Right hindlimb (tissue), 1 donor: ENCODE data around the gene ATG14.
A peak's percentile ranks its signal among the peaks of the same experiment; 100 is the strongest.
"Not testable (repeated sequence)": the region's sequence is repeated elsewhere in the genome, so short reads cannot be mapped to it uniquely, and the experiment has no call there.

ENCODE experiments used
- DNase-seq: peaks from one replicate; pipeline ENCODE4 v3.0.0-alpha.2; 2018

Gene ATG14, protein sequence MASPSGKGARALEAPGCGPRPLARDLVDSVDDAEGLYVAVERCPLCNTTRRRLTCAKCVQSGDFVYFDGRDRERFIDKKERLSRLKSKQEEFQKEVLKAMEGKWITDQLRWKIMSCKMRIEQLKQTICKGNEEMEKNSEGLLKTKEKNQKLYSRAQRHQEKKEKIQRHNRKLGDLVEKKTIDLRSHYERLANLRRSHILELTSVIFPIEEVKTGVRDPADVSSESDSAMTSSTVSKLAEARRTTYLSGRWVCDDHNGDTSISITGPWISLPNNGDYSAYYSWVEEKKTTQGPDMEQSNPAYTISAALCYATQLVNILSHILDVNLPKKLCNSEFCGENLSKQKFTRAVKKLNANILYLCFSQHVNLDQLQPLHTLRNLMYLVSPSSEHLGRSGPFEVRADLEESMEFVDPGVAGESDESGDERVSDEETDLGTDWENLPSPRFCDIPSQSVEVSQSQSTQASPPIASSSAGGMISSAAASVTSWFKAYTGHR

GRCh38 chr14:55411426-55412389 lies at the start of gene ATG14:
ATG14 (minus strand) TSS chr14:55411830; CDS start chr14:55411822, 8 bp downstream.
- peak; percentile 94 for DNase-seq

DNA sequence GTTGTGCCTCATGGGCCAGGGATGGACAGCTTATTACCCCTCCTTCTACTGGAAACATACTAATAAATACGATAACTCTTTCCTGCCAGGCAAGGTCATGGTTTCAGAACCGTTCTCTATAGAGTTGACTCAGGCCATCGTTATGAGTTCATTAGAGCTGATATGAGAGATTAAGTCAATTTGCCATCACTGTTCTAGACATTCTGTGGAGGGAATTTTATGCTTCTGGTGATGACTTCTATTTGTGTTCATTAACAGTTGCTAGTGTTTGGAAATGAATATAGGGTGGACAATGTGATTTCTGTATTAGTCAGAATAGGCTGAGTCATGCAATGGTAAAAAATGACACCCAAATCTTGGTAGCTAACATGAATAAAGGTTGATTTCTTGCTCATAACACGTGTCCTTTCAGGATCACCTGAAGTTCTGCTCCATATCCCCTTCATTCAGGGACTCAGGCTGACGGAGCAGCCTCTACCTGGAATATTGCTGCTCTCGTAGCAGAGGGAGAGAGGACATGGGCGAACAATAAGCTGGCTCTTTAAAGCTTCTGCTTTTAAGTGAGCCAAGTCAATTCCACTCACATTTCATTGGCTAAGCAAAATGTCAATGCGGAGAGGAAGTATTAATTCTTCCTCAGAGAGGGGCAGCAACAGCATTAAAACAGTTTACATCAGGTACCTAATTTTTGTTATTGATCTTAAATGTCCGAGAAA lies 47.3 kb upstream of the ATG14 start:
- DNase-seq: no peak

DNA sequence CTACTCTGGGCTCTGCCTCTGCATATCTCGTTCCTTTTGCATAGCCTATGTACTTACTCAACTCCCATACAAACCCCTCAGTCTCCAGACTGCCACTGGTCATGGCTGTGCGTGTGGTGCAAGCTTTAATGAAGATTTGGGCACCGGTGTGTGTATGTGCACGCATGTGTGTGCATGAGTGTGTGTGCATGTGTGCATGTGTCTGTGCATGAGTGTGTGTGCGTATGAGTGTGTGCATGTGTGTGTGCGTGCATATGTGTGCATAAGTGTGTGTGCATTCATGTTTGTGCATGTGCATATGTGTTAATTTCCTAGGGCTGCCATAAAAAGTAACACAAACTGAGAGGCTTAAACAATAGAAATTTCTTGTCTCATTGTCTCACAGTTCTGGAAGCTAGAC lies 45.9 kb upstream of the ATG14 start:
- DNase-seq: no peak

DNA sequence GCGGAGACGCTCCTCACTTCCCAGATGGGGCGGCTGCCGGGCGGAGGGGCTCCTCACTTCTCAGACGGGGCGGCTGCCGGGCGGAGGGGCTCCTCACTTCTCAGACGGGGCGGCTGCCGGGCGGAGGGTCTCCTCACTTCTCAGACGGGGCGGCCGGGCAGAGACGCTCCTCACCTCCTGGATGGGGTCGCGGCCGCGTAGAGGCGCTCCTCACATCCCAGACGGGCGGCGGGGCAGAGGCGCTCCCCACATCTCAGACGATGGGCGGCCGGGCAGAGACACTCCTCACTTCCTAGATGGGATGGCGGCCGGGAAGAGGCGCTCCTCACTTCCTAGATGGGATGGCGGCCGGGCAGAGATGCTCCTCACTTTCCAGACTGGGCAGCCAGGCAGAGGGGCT lies 44.8 kb upstream of the ATG14 start:
- not testable (repeated sequence) for DNase-seq

DNA sequence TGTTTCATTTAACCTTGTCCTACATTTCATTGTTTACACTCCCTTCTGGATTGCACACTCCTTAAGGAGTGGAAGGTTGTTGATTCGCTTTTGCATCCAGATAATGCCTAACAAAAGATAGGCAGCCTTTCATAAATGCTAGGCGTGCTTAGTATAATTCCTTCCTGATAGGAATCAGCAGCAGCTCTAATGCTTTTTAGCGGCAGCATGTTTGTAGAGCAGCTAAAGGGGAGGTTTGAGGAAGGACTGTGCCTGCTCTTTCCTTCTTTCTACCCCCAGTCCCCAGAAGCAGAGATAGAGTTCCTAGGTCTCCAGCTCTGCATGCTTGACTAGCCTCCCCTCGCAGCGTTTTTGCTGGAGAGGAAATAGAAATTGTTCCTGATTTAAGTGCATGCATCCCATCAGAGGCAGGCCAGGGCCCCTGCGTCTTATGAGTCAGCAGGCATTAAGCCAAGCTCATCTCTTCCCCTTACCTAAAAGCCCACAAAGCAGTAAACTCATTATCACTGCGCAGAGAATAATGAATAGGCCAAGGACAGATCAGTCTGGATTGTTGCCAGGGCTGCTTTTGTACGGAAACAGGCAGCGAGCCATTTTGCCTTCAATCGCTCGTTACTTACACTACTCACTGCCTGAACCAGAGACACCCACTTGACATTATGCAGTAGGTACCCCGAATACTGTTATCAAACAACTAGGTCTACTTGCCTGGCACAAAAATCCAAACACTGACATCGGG lies 42.8 kb upstream of the ATG14 start:
- DNase-seq: peak; percentile 49

DNA sequence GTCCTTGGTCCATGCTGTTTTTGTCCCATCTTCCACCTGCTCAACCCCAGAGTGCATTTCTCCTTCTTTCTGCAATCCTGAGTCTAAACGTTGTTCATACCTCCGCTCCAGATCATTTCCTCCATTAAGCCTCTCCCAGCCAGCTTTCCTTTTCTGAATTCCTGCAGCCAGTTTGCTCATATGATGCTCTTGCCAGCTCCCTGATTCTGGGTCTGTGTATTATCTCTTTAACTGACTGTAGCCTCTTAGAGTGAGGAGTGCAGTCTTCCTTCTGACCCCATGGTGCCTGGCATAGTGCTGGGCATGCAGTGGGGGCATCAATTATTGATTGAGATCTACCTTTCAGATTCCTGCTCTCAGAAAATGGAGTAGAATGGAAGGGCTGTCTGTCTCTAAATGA lies 40.3 kb upstream of the ATG14 start:
- no peak for DNase-seq

- no peak for DNase-seq
These were observed 39.8 kb upstream of the ATG14 start for GRCh38 chr14:55451398-55451797.

DNA sequence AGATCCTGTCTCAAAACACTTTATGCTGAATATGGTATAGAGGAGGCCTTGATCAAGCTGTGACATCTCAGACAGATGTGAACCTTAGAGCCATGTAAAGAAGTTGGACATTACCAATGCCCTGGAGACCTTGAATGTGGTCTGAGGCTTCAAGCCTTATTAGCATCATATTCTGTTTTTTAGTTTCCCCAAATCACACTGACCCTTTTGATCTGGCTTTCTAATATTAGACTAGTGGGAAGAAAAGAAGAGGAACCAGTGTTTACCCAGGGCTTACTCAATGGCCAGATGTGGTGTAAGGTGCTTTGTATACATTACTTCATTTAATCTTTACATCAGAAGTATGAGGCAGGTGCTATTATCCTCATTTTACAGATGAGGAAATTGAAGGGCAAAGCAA lies 39.4 kb upstream of the ATG14 start:
- no peak for DNase-seq

DNA sequence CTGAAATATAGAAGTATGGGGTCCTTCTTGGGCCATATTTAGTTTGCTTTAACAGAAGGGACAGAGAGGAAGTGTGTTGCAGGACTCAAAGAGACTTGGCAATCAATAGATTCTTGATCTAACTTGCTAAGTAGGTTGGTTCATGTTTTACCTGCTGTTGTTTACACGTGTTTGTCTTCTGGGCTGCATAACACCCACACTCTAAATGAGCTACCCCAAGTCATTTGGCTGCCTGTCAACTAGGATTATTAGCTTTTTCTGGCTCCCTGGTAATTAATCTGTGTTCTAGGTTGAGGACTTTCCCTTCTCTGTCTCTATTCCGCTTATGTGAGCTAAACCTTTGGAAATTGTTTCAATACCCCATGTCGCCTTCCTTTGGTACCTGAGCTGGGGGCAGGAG lies 38.9 kb upstream of the ATG14 start:
- DNase-seq: no peak

- no peak for DNase-seq
These were observed 38.5 kb upstream of the ATG14 start for GRCh38 chr14:55450124-55450523.

DNA sequence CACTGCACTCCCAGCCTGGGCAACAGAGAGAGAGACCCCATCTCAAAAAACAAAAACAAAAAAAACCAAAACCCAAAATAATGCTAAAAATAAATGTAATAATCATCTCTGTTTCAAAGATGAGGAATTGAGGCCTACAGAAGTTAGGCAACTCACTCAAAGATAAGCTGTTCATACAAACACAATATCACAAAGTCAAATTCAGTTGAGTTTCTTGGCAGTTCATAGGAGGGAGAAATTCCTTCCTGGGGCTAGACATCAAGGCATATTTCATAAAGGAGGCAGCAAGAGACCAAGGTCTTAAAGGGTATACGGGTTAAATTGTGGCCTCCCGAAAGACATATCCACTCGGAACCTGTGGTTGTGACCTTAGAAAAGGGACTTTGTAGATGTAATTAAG lies 37.5 kb upstream of the ATG14 start:
- DNase-seq: no peak

DNA sequence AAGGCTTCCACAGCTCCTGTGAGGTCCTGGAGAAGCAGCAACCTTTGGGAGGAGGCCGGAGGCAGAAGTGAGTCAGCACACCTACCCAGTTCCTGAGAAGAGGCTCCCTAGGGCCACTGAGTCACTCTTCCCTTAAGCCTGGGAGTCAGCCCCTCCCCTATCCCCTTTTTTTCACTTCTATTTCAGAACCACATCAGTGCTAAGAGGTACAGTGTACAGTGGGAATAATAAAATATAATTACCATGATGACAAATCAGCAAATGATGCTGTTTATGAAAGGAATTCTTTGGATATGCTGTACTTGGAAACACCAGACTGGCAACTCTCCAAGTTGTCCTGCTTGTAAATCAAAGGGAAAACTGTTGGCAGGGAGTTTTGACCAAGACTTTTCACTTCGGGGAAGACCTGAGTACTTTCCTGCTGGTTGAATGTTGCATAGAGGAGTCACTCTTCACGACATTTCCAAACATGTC lies 36.5 kb upstream of the ATG14 start:
- DNase-seq: no peak

- DNase-seq: no peak
These were observed 35.2 kb upstream of the ATG14 start for GRCh38 chr14:55446833-55447232.

- peak; percentile 55 for DNase-seq
These were observed 34.6 kb upstream of the ATG14 start for GRCh38 chr14:55446127-55446736.

GRCh38 chr14:55441286-55441685 lies 29.7 kb upstream of the ATG14 start:
- DNase-seq: no peak

- DNase-seq: no peak
These were observed 28.8 kb upstream of the ATG14 start, which contains the start of gene TBPL2 for GRCh38 chr14:55440385-55440784. TBPL2 (minus strand) TSS chr14:55440616; CDS start chr14:55440449, 167 bp downstream.

DNA sequence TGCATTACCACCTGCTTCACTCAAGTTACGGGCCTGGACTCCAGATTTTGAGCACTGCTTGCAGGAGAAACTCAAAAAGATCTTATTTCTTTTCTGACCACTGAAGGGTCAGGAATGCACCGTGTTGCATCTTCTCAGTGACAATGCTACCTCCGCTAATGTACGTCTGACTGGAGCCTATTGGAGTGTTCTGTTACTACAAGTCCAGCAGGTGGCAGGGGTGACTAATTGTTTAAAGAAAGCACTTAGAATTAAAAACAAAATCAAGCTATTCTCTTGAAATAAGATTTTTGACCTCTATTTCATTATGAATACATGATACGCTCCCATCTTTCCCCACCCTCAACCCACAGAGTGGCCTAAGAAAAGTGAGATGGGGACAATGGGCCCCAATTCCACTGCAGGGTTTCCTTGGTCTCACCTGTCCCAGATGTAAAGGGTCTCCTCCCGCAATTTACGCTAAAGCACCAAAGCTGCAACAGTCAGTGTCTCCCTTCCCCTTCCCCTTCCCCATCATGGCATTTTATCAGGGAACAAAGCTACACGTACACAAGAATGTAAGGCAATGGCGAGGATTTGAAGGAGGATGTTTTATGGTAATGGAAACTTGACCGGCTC lies 26.5 kb upstream of the ATG14 start:
- DNase-seq: no peak

DNA sequence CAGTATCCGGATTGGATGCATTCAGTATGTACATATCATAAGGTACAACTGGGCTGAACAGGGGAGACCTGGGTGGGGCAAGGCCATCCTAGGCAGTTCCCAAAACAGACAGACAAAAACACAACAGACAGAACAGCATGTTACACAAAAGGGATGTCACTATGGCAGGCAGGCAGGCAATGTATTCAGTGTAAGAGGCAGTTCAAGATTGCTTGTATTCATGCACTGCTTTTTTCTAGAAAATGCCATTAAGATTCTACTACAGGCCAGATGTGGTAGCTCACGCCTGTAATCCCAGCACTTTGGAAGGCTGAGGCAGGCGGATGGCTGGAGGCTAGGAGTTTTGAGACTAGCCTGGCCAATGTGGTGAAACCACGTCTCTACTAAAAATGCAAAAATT lies 25.3 kb upstream of the ATG14 start:
- no peak for DNase-seq

DNA sequence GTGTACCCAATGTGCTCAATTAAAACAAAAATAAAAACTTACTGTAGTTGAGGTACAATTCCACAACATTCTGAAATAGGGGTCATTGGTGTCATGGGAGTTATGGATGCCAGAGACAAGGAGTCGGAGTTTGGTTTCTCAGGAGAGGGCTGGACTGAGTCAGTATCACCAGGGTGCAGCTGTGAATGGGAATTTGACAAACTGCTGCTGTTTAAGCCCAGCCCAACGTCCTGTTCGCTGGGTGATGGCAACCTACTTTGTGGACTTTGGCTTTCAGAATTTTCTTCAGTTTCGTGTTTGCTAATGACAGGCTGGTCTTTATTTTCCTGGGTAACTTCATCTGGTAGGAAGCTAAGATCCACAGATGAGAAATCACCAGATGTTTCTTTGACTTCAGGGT lies 24.9 kb upstream of the ATG14 start:
- DNase-seq: no peak

DNA sequence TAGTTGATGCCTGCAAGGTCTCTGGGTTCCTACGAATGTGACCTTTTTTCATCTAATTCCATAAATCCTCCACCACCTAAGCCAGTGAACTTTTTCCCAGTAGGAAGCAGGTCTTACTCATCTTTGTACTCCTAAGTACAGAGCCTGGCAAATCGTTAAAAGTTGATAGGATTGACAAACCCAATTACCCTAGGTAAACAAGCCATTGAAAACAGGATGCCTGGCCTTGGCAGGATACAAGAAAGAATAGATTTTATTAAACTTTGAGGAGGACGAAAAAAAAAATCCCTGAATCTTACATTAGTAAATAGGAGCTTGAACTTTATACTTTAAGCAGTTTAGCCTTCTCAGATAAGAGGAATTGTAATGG lies 23.2 kb upstream of the ATG14 start:
- DNase-seq: no peak
